Putamen (tissue), 1 donor: ENCODE measurements around the gene ITPKA.
A peak's percentile ranks its signal among the peaks of the same experiment; 100 is the strongest.

Experiments
- DNase-seq: peaks from one replicate; pipeline ENCODE4 v3.0.0-alpha.2; 2016; ENCODE audit warnings: low spot score

The ITPKA gene

DNA sequence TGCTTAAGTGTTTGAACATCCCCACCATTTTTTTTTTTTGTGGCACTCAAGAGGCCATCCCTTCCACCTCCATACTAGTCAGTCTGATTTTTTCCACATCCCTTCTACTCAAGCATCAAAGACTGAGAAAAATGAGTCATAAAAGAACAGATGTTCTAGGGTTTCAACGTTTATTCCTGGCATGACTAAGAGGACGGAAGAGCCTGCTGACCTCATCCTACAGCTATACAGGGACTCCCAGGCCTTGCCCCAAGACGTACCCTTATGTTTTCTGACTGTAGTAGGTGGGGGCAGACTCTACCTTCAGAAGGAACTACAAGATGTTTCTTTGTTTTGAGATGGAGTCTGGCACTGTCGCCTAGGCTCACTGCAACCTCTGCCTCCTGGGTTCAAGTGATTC is 3.3 kb upstream of the ITPKA start:
- no peak for DNase-seq

DNA sequence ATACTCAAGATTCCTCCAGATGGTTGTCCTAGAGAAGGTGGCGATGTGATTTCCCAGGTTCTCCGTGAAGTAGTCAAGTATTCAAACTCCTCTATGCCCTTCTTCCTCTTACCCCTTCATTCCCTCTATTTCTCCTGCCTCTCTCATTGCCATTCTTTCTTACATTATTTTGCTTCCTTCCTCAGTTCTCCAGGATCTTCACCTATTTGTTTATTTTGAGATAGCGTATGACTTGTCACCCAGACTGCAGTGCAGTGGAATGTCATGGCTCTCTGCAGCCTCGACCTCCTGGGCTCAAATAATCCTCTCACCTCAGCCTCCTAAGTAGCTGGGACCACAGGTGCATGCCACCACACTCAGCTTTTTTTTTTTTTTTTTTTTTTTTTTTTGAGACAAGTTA is 1.8 kb upstream of the ITPKA start:
- no peak for DNase-seq

DNA sequence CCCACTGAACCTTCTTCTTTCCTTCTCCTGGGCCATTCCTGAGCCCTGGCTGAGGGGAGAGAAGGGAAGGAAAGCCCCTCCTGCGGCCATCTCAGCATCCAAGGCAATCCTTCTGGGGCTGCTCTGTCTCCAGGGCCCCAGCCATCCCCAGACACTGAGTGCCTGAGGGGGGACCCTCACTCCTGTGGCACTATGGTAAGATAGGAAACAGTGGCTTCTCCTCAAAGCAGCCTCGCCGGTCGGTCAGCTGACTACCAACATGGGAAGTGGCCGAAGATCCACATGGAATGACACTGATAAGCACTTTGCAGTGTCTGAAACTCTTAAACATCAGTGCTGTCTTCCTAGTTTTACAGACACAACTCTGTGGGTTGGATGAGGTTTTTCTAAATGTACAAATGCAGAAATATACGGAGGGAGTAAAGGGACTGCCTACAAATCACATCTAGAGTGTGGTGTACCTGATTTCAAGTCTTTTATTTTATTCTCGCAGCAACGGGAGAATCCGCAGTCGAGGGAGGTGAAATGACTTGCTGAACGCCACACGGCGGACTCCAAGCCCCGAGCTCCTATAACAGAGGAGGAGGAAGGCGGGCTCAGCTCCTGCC is 973 bp upstream of the ITPKA start:
- DNase-seq = no peak

DNA sequence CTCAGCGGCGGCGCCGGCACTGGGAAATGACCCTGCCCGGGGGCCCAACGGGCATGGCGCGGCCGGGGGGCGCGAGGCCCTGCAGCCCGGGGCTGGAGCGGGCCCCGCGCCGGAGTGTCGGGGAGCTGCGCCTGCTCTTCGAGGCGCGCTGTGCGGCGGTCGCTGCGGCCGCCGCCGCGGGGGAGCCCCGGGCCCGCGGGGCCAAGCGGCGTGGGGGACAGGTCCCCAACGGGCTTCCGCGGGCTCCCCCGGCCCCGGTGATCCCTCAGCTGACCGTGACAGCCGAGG is 172 bp downstream of the ITPKA start:
- DNase-seq = no peak

DNA sequence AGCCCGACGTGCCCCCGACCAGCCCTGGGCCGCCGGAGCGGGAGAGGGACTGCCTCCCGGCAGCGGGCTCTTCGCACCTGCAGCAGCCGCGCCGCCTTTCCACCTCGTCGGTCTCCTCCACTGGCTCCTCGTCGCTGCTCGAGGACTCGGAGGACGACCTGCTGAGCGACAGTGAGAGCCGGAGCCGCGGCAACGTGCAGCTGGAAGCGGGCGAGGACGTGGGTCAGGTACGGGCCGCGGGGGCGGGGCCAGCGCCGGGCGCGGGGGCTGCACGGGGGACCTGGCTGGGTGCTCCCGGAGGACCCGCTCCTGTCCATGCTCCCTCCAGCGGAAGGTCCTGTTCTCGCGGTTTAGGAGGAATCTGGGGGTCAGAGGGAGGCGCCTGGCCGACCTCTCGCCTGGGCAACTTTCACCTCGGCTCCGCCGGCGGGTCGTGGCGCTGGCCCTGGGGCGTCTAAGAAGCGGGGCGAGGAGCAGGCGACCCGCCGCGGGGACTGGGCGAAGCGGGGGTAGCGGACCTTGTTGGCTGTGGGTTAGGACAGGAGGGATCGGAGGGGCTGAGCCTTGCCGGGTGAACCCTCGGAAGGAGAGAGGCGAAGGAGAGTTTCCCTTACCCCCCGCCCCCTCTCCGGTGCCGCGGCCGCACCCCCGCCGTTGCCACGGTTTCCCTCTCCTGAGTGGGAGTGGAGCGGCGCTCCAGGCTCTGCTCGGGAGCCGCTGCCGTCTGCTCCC is 682 bp downstream of the ITPKA start:
- peak; percentile 52 for DNase-seq

DNA sequence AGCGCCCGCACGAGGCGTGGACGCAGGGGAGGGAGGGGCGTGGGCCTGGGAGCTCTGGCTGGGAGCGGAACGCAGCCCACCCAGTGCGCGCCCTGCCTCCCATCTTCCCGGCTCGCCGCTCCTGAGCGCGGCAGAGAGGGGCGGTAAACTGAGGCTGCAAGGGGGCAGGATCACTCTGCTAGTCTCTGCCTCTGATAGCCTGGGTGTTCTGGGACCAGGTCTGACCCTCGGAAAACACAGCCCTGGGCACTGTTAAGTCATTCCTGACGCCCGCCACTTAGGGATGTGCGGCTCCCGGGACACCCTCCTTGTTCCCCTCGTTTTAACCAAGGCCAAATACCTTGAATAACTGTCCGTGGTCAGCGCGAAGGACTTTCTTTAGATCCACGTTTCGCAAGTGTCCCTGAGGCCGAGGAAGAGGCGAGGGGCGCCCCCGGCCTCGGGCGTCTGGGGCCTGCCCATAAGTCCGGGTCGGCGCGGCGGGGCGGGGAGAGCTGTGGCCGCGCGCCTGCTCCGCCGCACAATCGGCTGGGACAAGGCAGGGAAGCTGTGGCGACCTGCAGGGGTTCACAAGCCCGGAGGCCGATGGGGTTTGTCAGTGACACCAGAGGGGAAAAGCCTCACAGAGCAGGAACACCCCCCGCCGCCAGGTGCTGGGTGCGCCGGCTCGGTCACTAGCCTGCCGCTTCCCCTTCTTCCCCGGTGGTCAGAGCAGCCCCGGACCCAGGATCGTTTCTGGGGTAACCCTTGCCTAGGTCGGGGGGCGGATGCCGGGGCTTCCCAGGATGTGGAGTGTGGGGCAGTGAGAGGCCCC is 1.5 kb downstream of the ITPKA start:
- DNase-seq = no peak

DNA sequence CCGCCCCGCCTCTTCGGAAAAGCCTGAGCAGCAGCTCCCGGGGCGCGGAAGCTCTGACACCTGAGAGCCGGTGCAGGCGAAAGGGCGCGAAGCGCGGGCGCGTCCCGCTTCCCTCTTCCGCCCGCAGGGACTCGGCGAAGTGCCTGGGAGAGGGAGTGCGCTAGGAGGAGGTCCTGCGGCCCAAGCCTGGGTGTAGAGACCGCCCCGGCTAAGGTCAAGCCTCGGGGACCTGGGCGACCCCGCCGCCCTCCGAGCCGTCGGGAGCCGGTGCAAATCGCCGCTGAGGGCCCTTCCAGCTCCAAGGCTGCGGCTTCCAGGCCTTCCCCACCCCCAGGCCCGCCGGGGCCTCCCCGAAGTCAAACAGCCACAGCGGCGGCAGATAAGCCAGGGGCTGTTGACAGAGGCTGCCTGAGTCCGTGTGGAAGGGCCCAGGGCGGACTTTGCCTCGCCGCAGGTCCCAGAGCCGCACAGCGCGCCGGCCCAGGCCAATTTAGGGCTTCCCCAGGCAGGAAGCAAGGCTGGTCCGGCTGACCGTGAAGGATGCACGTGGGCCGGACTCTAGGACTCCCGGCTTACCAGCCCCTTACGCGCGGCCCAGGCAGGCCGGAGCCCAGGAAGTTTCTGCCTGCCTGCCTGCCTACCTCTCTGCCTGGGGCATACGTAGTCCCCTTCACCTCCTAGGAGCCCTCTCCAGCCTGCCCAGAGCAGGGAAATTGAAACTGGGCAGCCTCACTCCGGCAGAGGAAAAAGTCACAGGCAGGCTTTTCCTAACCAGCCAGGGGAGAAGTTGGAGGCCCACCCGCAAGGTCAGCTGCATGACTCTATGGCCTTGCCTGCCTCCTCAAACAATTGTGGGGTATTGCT is 2.3 kb downstream of the ITPKA start:
- no peak for DNase-seq

DNA sequence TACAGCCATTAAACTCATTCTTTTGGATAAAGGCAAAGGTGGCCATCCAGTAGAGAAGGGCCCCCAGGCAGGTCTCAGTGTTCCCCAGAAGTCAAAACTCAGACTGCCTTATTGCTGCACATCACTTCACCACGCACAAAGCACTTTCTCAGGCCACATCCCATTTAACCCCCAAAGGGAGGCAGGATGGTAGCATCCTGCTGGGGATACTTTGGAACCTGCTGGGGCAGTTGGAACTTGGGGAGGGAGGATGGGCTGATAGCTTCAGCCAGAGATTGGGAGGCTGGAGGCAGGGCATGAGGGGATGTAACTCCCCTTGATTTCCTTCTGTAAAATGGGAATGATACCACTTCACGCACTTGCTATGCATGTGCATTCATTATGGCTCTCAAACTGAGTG is 5.0 kb downstream of the ITPKA start:
- DNase-seq = no peak

DNA sequence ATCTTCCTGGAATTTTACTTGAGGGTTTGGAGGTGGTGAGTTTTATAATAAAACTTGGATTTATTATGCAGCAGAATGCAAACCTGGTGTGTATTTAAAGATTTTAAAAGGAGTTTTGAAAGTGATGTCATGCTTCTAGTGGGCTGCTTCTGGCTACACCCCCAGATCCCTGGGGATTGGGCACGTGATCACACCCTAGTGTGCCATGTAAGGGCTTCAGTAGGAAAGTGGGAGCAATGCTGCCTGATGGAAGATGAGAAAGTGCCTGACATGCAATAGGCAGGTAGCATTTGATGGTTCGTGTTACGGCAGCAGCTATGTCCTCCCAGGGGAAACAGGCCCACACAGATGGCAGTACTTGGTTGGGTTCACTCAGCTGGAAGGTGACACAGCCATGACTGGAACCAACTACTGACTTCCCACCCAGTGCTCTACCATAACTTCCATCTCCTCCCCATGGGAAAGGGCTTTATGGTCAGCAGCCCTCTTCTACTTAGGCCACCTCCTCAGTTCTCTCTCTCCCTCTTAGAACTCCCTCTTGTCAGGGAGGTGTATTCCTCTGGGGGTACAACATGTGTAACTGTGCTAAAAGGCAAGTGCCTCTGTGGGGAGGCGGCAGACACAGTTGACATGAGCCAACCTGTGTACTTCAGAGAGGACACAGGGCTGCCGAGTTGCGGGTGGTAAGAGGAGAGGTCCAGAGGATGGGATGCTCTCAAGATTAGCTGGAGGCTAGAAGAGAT is 5.6 kb downstream of the ITPKA start:
- DNase-seq = peak; percentile 86

DNA sequence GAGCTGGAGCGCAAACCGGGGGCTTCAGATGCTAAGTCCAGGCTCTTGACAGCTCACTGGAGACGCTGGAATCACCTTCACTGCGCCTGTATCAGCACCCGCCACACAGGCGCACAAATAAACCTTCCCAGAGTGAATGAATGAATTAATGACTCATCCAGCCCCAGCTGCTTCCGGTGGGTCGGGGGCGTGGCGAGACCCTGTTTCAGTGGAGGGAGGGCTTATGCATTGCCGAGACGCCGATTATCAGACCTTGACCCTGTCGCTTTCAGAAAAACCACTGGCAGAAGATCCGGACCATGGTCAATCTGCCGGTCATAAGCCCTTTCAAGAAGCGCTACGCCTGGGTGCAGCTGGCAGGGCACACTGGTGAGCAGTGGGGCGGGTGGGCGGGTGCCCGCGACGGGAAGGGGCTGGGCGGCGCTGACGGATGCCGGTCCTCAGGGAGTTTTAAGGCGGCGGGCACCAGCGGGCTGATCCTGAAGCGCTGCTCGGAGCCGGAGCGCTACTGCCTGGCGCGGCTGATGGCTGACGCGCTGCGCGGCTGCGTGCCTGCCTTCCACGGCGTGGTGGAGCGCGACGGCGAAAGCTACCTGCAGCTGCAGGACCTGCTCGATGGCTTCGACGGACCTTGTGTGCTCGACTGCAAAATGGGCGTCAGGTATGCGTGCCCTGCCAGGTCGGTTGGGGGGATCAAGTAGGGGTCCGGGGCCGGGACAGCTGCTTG is 7.7 kb downstream of the ITPKA start:
- no peak for DNase-seq

DNA sequence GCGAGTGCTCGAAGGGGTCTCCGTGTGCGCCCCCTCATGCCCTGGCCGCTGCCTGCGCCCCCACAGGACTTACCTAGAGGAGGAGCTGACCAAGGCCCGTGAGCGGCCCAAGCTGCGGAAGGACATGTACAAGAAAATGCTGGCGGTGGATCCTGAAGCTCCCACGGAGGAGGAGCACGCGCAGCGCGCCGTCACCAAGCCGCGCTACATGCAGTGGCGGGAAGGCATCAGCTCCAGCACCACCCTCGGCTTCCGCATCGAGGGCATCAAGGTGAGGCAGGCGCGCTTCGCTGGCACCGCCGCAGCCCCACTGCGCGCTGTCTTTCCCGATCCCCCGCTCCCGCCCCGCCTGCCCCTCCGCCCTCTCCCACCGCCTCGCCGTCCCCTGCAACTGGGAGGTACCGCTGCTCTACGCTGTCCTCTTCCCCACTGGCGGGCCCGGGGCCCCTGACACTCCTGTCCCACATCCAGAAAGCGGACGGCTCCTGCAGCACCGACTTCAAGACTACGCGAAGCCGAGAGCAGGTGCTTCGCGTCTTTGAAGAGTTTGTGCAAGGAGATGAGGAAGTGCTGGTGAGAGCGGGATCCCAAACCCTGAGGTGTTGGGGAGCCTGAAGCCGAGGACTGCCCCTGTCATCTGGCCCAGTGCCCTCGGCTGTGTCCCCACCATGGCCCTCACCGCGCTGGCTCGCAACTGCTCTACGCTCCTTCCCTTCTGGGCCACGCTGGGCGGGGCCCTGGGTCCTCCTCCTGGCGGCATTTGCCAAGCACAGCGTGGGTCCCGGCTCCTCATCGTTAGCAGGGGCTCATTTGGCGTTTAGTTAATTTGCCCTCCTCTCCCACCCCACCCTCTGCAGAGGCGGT is 8.5 kb downstream of the ITPKA start:
- no peak for DNase-seq

DNA sequence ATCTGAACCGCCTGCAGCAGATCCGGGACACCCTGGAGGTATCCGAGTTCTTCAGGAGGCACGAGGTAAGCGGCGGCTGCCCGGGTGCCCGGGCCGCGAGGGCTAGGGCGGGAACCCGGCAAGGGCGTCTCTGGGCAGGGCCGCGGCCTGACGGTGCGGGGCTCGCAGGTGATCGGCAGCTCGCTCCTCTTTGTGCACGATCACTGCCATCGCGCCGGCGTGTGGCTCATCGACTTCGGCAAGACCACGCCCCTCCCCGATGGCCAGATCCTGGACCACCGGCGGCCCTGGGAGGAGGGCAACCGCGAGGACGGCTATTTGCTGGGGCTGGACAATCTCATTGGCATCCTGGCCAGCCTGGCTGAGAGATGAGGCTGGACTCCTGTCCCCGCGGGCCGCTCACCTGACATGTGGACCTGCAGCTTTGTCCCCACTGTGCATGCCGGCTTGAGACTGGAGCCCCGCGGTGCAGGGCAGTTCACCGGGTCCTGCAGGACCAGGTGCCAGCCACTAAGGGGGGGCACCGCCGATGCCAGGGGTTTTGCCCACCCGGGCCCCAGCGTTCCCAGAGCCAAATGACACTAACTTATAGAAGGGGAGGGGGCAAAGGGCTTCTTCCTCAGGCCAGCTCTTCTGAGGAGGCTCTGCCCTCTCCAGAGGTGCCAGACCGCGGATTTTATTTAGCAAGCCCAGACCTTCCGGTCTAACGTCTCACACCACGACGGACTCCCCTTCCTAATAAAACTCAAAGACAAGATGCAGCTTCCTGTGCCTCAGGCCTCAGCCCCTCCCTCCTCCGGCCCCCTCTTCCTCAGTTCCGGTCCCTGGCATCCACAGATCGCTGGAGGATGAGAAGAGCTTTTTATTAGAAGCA is 9.4 kb downstream of the ITPKA start:
- DNase-seq = no peak

DNA sequence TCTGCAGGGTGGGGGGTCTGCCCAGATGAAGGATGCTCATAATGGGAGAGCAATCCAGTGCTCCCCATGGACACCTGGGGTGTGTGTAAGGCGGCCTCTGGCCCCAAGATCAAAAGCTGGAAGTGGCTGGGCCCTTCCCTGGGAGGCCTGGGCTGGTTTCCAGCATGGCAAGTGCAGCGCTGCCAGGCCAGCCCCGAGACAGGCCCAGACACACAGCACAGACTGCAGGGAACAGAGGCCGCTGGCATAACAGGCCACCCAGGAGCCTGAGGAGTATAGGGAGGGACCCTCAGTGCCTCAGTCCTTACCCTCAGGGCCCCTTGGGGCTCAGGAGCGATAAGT is 10.0 kb downstream of the ITPKA start:
- no peak for DNase-seq

DNA sequence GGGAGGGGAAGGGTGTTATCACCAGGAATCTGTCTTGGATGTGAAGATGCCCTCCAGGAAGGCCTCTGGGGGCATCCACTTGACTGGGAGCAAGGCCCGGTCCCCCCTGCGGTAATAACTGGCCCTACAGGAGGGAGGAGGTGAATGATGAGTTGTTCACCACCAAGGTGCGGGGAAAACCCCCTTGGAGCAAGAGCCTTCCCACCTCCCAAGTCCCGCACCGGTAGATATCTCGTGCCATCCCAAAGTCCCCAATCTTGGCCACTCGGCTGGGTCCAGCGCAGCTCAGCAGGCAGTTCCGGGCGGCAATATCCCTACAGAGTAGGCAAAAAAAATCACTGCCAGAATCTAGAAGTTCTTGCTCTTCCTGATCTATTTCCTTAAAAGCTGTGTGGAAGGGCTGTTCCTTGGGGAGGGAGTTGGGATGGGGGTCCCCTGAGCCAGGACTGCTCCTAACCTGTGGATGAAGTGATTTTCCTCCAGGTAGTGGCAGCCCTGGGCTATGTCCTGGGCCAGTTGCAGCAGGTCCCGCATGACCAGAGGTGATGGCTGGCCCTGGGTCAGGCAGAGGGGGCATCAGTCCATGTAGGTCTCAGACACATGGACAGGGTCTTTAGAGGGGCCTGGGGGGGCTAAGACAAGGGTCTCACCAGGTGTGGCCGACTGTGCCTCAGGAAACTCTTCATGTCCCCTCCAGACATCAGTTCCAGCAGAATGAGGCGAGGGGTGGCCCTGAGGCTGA is 11.2 kb downstream of the ITPKA start:
- DNase-seq = no peak

DNA sequence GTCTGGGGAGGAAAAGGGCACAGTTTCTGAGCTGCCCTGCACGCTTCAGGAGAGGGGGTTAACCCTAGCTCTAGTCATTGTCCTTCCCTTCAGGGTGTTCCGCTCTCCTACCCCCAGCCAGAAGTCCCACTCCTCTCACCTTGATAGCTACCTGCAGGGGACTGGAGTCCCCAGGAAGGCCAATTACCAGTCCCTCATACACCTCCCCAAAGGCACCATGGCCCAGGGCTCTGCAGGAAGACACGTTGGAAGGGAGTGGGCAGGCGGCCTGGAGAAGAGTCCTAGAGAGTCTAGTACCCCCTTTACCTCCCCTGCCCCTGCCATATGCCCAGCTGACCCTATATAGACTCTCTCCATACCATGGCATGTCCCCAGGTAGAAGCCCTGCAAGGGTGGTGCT is 12.1 kb downstream of the ITPKA start:
- DNase-seq = no peak

DNA sequence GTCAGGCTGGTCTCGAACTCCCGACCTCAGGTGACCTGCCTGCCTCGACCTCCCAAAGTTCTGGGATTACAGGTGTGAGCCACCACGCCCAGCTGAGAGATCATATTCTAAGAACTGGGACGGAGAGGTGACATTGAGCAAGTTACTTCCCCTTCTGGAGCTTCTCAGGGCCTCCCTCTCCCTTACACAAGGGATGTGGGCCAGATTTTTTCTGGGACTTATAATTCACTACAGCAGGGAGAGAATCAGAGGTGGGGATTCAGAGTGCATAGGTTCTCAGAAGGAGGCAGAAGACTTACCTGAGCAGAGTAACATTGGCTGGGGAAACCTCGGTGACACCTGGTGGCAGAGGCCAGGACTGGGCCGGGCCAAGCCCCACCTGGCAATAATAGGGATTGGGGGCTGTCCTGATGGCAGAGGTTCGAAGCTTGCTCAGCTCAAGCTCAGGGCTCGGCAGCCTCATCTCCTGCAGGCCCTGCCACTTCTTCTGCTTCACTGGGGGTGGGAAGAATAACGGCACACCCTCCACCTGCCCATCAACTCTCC is 13.2 kb downstream of the ITPKA start:
- DNase-seq = no peak

DNA sequence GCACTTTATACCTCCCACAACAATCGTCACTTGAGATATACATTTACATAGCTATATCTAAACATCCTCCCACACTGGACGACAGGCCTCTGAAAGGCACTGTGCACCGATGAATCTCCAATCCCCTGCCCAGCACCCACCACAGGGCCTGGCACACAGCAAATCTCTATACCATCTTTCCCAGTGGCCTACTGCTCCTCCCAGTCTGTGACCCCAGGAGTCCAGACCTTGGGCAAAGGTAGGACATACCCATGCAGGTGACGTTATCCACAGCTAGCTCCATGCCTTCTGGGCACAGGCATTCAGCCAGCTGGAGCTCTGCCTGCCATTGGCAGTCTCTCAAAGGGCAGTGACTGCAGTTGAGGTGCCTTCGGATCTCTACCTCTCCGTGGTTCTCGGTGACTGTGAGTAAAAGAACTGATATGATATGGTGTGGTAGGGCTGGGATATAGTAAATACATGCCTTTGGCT is 14.2 kb downstream of the ITPKA start:
- no peak for DNase-seq

DNA sequence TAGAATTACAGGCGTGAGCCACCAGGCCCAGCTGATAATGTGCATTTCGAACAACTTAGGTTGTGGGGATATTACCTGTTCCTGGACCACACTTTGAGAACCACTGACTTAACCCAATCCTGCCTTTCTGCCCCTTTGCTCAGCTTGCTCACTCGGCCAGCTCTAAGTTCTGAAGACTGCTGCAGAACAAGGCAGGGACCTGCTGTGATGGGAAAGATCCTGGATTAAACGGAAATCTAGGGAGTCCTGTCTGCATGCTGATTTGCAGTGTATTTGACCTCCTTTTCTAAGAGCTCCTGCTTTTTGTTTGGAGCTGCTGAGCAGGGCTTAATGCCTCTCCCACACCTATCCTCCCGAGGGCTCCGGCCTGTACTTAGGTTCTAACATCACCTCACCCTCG is 17.1 kb downstream of the ITPKA start:
- DNase-seq = no peak
